Measurements from ENCODE around the gene GOLGA1. TPM values are rescaled to one million over a fixed set of nuclear protein-coding genes. Genes with fewer than 3 reads are reported as not detected.
A peak's percentile ranks its signal among the peaks of the same experiment; 100 is the strongest.

GOLGA1 gene, protein sequence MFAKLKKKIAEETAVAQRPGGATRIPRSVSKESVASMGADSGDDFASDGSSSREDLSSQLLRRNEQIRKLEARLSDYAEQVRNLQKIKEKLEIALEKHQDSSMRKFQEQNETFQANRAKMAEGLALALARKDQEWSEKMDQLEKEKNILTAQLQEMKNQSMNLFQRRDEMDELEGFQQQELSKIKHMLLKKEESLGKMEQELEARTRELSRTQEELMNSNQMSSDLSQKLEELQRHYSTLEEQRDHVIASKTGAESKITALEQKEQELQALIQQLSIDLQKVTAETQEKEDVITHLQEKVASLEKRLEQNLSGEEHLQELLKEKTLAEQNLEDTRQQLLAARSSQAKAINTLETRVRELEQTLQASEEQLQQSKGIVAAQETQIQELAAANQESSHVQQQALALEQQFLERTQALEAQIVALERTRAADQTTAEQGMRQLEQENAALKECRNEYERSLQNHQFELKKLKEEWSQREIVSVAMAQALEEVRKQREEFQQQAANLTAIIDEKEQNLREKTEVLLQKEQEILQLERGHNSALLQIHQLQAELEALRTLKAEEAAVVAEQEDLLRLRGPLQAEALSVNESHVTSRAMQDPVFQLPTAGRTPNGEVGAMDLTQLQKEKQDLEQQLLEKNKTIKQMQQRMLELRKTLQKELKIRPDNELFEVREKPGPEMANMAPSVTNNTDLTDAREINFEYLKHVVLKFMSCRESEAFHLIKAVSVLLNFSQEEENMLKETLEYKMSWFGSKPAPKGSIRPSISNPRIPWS
- 10 to 100 TPM; 20.9 to 21.6 TPM for total RNA-seq

DNA sequence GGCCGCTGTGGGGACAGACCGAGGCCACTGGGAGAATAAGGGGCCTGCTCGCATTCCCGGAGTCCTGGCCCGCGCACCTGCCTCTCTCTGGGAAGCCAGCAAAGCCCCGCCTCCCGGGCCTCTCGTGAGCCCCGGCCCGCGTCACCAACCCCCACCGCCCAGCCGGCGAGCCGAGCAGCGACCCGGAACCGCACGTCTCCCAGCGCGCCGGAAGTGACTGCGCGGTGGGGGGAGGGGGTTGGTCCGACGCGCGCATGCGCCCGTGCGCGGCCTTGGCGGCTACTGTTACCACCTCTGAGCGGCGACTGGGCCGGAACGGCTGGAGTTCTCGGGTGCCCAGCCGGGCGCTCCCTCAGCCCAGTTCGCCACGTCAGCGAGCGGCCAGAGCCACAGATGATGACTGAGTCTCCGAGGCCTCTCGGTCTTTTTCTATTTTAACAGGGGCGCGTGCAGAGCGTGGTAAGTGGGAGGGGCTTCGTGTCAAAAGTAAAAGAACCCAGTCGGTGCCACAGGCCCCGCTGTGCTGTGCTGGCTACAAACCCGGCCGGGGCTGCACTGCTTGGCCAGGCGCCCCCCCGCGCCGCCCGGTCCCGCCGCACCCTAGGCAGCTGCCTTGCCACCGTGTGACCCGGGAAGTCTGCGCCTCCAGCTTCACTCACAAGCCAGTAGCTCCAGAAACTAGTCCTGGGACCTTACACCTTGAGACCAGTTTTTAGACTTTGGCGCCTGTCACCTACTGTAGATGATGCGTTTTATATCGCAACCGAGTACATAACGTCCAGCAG is at the start of gene GOLGA1:
TSS of gene GOLGA1 (minus strand) at position 190 of the 785 bp plus-strand sequence. CDS start 2,372 bp downstream, outside the sequence.
- intact Hi-C loops (cut with micrococcal nuclease): loop anchor here (10.0 kb wide), 1 partner anchor 204 kb away; the partner anchor contains the start of gene SCAI
- ATAC-seq (peak; percentile 90), DNase-seq (peak; percentile 93)
- Mint-ChIP-seq H3K4me1 (ENCODE audit: low read depth) (peaks cover 21% of the 10 kb centered on the region), H3K4me3 (peak within 1 kb of the TSS; percentile 81), H3K27me3 (no peaks in the 10 kb centered on the region), H3K9me3 (no peaks in the 10 kb centered on the region), H3K27ac (peak within 1 kb of the TSS; percentile 96), H3K36me3 (ENCODE audit: low read depth) (peaks cover 26% of the 10 kb centered on the region)
- CTCF ChIA-PET: interaction anchor here (0.8 to 1.2 kb wide), 3 partner anchors 14 to 401 kb away, joined by 3 to 5 read pairs (median 3); partner anchors contain the start of gene NR6A1
- TF ChIP-seq, protein P1, sequence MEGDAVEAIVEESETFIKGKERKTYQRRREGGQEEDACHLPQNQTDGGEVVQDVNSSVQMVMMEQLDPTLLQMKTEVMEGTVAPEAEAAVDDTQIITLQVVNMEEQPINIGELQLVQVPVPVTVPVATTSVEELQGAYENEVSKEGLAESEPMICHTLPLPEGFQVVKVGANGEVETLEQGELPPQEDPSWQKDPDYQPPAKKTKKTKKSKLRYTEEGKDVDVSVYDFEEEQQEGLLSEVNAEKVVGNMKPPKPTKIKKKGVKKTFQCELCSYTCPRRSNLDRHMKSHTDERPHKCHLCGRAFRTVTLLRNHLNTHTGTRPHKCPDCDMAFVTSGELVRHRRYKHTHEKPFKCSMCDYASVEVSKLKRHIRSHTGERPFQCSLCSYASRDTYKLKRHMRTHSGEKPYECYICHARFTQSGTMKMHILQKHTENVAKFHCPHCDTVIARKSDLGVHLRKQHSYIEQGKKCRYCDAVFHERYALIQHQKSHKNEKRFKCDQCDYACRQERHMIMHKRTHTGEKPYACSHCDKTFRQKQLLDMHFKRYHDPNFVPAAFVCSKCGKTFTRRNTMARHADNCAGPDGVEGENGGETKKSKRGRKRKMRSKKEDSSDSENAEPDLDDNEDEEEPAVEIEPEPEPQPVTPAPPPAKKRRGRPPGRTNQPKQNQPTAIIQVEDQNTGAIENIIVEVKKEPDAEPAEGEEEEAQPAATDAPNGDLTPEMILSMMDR (IDR thresholded peaks at IDR 0.05): no peak
- POLR2A ChIA-PET: interaction anchor here (0.8 to 1.3 kb wide), 5 partner anchors 12 to 301 kb away, joined by 3 to 7 read pairs (median 5); no protein-coding TSS in a partner anchor

DNA sequence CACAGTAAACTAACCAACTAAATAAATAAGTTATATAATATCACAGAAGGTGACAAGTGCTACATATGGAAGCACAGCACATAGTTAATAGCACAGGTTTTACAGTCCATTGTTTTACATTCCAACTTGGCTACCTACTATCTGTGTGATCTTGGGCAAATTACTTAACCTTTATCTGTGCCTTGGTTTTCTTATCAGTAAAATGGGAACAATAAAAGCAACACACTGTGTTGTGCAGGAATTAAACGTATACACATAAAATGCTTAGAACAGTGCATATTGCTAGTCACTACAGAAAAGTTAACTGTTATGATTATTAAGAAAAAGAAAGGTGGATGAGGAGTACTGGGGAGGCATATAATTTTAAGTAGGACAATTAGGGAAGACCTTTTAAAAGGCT is 42.8 kb upstream of the GOLGA1 start:
- Mint-ChIP-seq H3K9me3 (no peaks in the 10 kb centered on the region), H3K27ac (no peak overlapping the region), H3K36me3 (ENCODE audit: low read depth) (peaks cover 4% of the 10 kb centered on the region), H3K4me3 (no peak overlapping the region), H3K4me1 (ENCODE audit: low read depth) (no peaks in the 10 kb centered on the region), H3K27me3 (no peaks in the 10 kb centered on the region)
- ATAC-seq (no peak), DNase-seq (no peak)
- ChIA-PET CTCF (no interaction called here), POLR2A (no interaction called here)
- TF ChIP-seq, protein P1 (IDR thresholded peaks at IDR 0.05): no peak
- intact Hi-C loops (cut with micrococcal nuclease): no loop called here

DNA sequence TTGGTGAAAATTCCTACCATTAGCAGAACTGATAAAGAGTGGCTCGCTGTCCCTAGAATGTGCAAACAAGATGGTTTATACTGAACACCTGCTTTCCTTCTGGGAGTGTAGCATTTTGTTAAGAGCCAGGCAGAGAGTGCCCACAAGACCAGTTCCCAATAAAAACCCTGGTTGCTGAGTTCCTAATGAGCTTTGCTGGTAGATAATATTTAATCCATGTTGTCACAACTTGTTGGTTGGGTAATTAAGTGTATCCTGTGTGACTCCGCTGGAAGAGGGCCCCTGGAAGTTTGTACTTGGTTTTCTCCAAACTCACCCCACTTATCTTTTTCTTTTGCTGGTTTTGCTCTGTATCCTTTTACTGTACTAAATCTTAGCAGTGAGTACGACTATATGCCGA is 39.5 kb upstream of the GOLGA1 start:
- intact Hi-C loops (cut with micrococcal nuclease): no loop called here

DNA sequence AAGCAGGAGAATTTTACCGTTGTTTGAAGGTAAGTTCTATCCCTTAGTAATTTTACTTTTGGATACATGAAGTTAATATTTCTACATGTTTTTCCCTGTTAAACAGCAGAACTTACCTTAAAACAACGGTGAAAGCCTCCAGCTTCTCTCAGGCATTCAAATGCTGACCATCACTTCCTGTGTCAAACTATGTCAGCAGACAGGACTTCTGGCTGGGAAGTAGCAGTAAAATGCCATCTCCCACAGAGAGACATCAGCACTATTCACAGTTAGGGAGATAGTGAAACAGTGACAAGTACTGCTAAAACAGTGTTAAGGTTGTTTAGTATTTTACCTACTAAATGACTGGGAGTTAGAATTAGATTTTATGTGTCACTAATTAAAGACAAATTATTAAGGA is 34.2 kb upstream of the GOLGA1 start:
- ChIA-PET CTCF (no interaction called here), POLR2A (no interaction called here)
- no peak overlapping the region for H3K27ac Mint-ChIP-seq
- no peaks in the 10 kb centered on the region for H3K27me3 Mint-ChIP-seq
- no peak overlapping the region for H3K4me3 Mint-ChIP-seq
- no peaks in the 10 kb centered on the region for H3K4me1 Mint-ChIP-seq (ENCODE audit: low read depth)
- TF ChIP-seq, protein P1 (IDR thresholded peaks at IDR 0.05): no peak
- ATAC-seq: no peak
- intact Hi-C loops (cut with micrococcal nuclease): no loop called here
- H3K36me3 Mint-ChIP-seq (ENCODE audit: low read depth): peaks cover 6% of the 10 kb centered on the region
- no peak for DNase-seq
- H3K9me3 Mint-ChIP-seq: no peaks in the 10 kb centered on the region

More for the DNA sequence above, 39.5 kb upstream of the GOLGA1 start:
- Mint-ChIP-seq H3K4me3 (no peak overlapping the region), H3K36me3 (ENCODE audit: low read depth) (peaks cover 2% of the 10 kb centered on the region), H3K27me3 (no peaks in the 10 kb centered on the region), H3K9me3 (no peaks in the 10 kb centered on the region), H3K4me1 (ENCODE audit: low read depth) (no peaks in the 10 kb centered on the region), H3K27ac (no peak overlapping the region)
- DNase-seq (no peak), ATAC-seq (no peak)
- POLR2A ChIA-PET: no interaction called here
- CTCF ChIA-PET: interaction anchor here (0.8 to 1.1 kb wide), 2 partner anchors 11 to 77 kb away, joined by 3 to 4 read pairs; no protein-coding TSS in a partner anchor
- TF ChIP-seq, protein P1 (IDR thresholded peaks at IDR 0.05): no peak

Measured in activated CD8-positive, alpha-beta T cell treated with anti-CD3 and anti-CD28 coated beads for 36 hours (primary cell).